Endothelial cell of umbilical vein (primary cell): ENCODE data around the gene RASAL3.

Experiments used
- POLR2A ChIP-seq: IDR thresholded peaks from 2 replicates; pipeline ENCODE4 v1.6.1; 2012; ENCODE audit warnings: low read depth, mild to moderate bottlenecking, control low read depth, low read length
- TF ChIP-seq, protein P1 (sequence below), 2 donors: IDR thresholded peaks; 1 replicate in 1 of 2; 2 replicates in 1 of 2; pipeline ENCODE4 v1.5.1; 2011; ENCODE audit warnings: low read length in 2 of 2, mild to moderate bottlenecking in 2 of 2, moderate library complexity in 2 of 2, control low read depth in 1 of 2, inconsistent platforms in 1 of 2, low read depth in 1 of 2; ENCODE audit not compliant: insufficient read depth in 1 of 2; ENCODE audit errors: extremely low read depth in 1 of 2

DNA sequence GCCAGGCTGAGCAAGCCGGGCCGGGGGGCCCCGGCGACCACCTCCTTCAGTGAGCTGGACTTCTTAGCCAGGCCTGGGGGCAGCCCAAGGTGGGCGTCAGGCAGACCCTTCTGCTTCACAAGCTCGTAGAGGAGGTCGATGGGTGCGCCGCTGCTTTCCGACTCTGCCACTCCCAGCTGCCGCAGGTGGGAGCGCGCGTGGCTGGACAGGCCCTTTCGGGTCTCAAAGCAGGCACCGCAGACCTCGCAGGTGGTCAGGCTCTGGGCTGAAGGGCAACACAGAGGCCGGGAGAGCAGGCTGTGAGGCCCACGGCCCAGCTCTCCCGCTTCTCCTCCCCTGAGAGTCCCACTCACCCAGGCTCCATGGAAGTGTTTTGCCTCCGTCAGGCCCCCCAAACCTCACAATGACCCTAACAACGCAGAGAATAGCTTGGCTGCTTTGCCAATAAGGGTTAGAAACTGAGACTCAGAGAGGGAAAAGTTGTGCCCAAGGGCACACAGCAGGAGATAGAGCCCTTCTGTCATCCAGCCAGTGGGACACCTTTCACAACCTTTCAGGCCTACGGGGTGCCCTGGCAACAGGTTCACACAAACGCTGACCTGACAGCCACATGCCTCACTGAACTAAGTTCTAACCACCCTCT lies 34.4 kb downstream of the RASAL3 start:
- TF ChIP-seq POLR2A, result no peak
- TF ChIP-seq, protein P1, sequence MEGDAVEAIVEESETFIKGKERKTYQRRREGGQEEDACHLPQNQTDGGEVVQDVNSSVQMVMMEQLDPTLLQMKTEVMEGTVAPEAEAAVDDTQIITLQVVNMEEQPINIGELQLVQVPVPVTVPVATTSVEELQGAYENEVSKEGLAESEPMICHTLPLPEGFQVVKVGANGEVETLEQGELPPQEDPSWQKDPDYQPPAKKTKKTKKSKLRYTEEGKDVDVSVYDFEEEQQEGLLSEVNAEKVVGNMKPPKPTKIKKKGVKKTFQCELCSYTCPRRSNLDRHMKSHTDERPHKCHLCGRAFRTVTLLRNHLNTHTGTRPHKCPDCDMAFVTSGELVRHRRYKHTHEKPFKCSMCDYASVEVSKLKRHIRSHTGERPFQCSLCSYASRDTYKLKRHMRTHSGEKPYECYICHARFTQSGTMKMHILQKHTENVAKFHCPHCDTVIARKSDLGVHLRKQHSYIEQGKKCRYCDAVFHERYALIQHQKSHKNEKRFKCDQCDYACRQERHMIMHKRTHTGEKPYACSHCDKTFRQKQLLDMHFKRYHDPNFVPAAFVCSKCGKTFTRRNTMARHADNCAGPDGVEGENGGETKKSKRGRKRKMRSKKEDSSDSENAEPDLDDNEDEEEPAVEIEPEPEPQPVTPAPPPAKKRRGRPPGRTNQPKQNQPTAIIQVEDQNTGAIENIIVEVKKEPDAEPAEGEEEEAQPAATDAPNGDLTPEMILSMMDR (IDR thresholded peaks at IDR 0.05; ENCODE audit: extremely low read depth in 1 of 2, insufficient read depth in 1 of 2, low read depth in 1 of 2, low read length in 2 of 2), result no peak
